Measurements from ENCODE around the gene CDKN2A.
A peak's percentile ranks its signal among the peaks of the same experiment; 100 is the strongest.

The CDKN2A gene

DNA sequence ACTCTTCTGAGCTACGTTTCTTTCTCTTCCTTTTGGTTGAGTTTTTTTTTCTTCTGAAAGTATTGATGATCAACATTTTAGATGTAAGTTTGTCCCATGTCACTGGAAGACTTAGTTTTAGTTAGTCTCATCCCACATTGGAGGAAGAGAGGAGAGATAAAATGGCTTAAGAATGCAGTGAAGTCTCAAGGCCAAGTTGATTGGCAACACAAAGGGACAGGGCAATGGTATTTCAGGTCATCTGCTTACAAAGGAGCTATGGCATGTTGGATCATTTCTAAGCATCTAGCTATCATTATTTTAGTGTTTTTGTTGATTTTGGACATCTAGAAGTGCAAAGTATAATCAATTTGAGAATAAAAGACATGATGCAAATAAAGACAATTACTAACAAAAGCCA, 58.6 kb downstream of the CDKN2A start:
- no peak overlapping the region for H3K27ac ChIP-seq (ENCODE audit: low read depth, low read length)
- H3K36me3 ChIP-seq (ENCODE audit: control insufficient read depth, insufficient read depth, low read length): peaks cover 6% of the 10 kb centered on the region; the same call in 1 of the 2 replicates
- H3K27me3 ChIP-seq (ENCODE audit: control insufficient read depth, insufficient read depth, low read length): no peaks in the 10 kb centered on the region

DNA sequence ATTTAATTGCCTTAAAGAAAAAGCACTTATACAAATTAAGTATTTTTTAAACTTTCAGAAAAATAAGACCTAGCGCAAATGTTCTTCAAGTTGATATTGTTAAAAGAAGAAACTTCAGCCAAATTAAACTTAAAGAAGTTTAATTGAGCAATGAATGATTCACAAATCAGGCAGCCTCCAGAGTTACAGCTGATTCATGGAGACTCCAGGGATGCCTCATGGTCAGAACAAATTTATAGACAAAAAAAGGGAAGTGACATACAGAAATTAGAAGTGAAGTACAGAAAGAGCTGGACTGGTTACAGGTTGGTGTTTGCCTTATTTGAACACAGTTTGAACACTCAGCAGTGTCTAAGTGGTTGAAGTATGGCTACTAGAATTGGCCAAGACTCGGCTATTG, 60.3 kb downstream of the CDKN2A start:
- peak overlapping the region; percentile 74; the same call in 1 of the 2 replicates for H3K27ac ChIP-seq (ENCODE audit: low read depth, low read length)
- H3K27me3 ChIP-seq (ENCODE audit: control insufficient read depth, insufficient read depth, low read length): no peaks in the 10 kb centered on the region
- H3K4me3 ChIP-seq (ENCODE audit: low read depth, low read length): no peak overlapping the region; the same call in 1 of the 2 replicates
- H3K36me3 ChIP-seq (ENCODE audit: control insufficient read depth, insufficient read depth, low read length): peaks cover 6% of the 10 kb centered on the region; the same call in 1 of the 2 replicates
- peaks cover 33% of the 10 kb centered on the region for H3K4me1 ChIP-seq (ENCODE audit: control insufficient read depth, insufficient read depth, low read length)
- no peaks in the 10 kb centered on the region for H3K9me3 ChIP-seq (ENCODE audit: control insufficient read depth, insufficient read depth, low read depth, low read length)
- no peak overlapping the region for H3K9ac ChIP-seq (ENCODE audit: low read length)

More for the DNA sequence above, 58.6 kb downstream of the CDKN2A start:
- no peaks in the 10 kb centered on the region for H3K9me3 ChIP-seq (ENCODE audit: control insufficient read depth, insufficient read depth, low read depth, low read length)
- no peak overlapping the region for H3K4me3 ChIP-seq (ENCODE audit: low read depth, low read length)
- peaks cover 33% of the 10 kb centered on the region for H3K4me1 ChIP-seq (ENCODE audit: control insufficient read depth, insufficient read depth, low read length)
- H3K9ac ChIP-seq (ENCODE audit: low read length): no peak overlapping the region

DNA sequence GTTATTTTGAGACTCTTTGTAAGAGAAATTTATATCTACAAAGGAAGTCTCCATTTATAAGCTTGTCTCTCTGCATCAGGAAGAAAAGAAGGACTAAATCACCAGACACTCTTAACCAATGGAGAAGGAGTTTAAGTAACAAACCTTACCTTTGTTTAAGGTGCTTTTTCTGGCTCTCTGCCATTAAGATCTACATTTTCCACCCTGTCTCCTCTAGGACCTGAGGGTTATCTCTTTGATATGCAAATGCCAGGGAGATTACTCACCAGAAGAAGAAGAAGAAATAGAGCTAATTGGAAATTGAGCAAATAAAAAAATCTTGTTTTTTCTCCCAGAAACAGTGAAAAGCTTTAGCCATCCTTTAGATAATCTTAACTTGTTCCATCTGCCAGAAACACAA, 60.9 kb downstream of the CDKN2A start:
- Histone ChIP-seq H3K27ac (ENCODE audit: low read depth, low read length) (peak overlapping the region; percentile 74), H3K36me3 (ENCODE audit: control insufficient read depth, insufficient read depth, low read length) (peaks cover 6% of the 10 kb centered on the region; the same call in 1 of the 2 replicates), H3K9me3 (ENCODE audit: control insufficient read depth, insufficient read depth, low read depth, low read length) (no peaks in the 10 kb centered on the region), H3K27me3 (ENCODE audit: control insufficient read depth, insufficient read depth, low read length) (no peaks in the 10 kb centered on the region), H3K9ac (ENCODE audit: low read length) (no peak overlapping the region), H3K4me3 (ENCODE audit: low read depth, low read length) (peak overlapping the region; percentile 34; the same call in 1 of the 2 replicates), H3K4me1 (ENCODE audit: control insufficient read depth, insufficient read depth, low read length) (peaks cover 33% of the 10 kb centered on the region)

DNA sequence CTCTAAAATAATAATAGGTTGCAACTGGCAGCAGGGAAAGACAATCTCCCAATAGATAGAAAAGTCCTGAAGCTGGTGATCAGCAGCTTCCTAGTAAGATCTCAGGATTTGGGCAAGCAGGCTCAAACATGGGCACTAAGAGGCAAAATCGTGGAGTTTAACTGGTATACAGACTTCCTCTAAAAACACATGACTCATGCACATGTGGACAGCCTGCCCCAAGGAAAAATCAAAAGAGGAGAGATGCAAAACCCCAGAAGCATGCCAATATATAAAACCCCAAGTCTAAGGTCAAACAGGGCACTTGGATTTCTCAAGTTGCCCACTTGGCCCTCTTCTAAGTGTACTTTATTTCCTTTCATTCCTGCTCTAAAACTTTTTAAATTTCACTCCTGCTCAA, 62.8 kb downstream of the CDKN2A start:
- Histone ChIP-seq H3K27me3 (ENCODE audit: control insufficient read depth, insufficient read depth, low read length) (no peaks in the 10 kb centered on the region), H3K4me3 (ENCODE audit: low read depth, low read length) (no peak overlapping the region), H3K9ac (ENCODE audit: low read length) (no peak overlapping the region), H3K36me3 (ENCODE audit: control insufficient read depth, insufficient read depth, low read length) (peaks cover 6% of the 10 kb centered on the region; the same call in 1 of the 2 replicates), H3K27ac (ENCODE audit: low read depth, low read length) (no peak overlapping the region), H3K4me1 (ENCODE audit: control insufficient read depth, insufficient read depth, low read length) (peaks cover 33% of the 10 kb centered on the region), H3K9me3 (ENCODE audit: control insufficient read depth, insufficient read depth, low read depth, low read length) (no peaks in the 10 kb centered on the region)

DNA sequence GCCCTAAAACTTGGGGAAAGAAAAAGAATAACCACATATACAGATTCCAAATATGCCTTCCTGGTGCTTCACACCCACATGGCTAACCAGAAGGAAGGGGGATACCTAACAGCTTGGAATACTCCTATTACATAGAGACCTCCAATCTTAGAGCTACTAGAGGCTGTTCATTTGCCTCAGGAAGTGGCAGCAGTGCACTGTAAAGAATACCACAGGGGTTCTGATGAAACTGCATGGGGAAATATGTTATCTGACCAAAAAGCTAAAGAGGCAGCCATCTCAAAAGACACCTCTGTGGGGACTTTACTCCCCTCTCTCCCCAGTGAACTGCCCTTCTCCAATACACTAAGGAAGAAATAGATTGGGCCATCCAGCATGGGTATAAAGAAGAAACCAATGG, 66.4 kb downstream of the CDKN2A start:
- H3K27ac ChIP-seq (ENCODE audit: low read depth, low read length): no peak overlapping the region
- no peak overlapping the region for H3K9ac ChIP-seq (ENCODE audit: low read length)
- no peaks in the 10 kb centered on the region for H3K9me3 ChIP-seq (ENCODE audit: control insufficient read depth, insufficient read depth, low read depth, low read length)
- H3K36me3 ChIP-seq (ENCODE audit: control insufficient read depth, insufficient read depth, low read length): peaks cover 6% of the 10 kb centered on the region; the same call in 1 of the 2 replicates
- no peaks in the 10 kb centered on the region for H3K27me3 ChIP-seq (ENCODE audit: control insufficient read depth, insufficient read depth, low read length)
- no peak overlapping the region for H3K4me3 ChIP-seq (ENCODE audit: low read depth, low read length)
- peaks cover 7% of the 10 kb centered on the region for H3K4me1 ChIP-seq (ENCODE audit: control insufficient read depth, insufficient read depth, low read length)

- H3K4me1 ChIP-seq (ENCODE audit: control insufficient read depth, insufficient read depth, low read length): no peaks in the 10 kb centered on the region
- no peak overlapping the region for H3K27ac ChIP-seq (ENCODE audit: low read depth, low read length)
- H3K4me3 ChIP-seq (ENCODE audit: low read depth, low read length): no peak overlapping the region
- no peaks in the 10 kb centered on the region for H3K36me3 ChIP-seq (ENCODE audit: control insufficient read depth, insufficient read depth, low read length)
- H3K9ac ChIP-seq (ENCODE audit: low read length): no peak overlapping the region
- H3K9me3 ChIP-seq (ENCODE audit: control insufficient read depth, insufficient read depth, low read depth, low read length): no peaks in the 10 kb centered on the region
- H3K27me3 ChIP-seq (ENCODE audit: control insufficient read depth, insufficient read depth, low read length): no peaks in the 10 kb centered on the region
These were observed 70.5 kb downstream of the CDKN2A start for GRCh38 chr9:21923694-21924093.

- Histone ChIP-seq H3K9ac (ENCODE audit: low read length) (no peak overlapping the region), H3K9me3 (ENCODE audit: control insufficient read depth, insufficient read depth, low read depth, low read length) (no peaks in the 10 kb centered on the region), H3K27me3 (ENCODE audit: control insufficient read depth, insufficient read depth, low read length) (no peaks in the 10 kb centered on the region), H3K4me3 (ENCODE audit: low read depth, low read length) (no peak overlapping the region), H3K27ac (ENCODE audit: low read depth, low read length) (no peak overlapping the region), H3K4me1 (ENCODE audit: control insufficient read depth, insufficient read depth, low read length) (no peaks in the 10 kb centered on the region), H3K36me3 (ENCODE audit: control insufficient read depth, insufficient read depth, low read length) (no peaks in the 10 kb centered on the region)
These were observed 74.5 kb downstream of the CDKN2A start for GRCh38 chr9:21919377-21920362.
